HEK293 (cell line): Measurements from ENCODE around the gene CLASP1.

ENCODE experiments used
- EGR2 ChIP-seq: fragments of 450-650 bp; formaldehyde crosslinking; IDR thresholded peaks from 2 replicates; pipeline ENCODE4 v1.5.1; 2016; ENCODE audit warnings: low read depth, missing biosample characterization, missing genetic modification characterization
- FEZF1 ChIP-seq: fragments of 450-650 bp; formaldehyde crosslinking; IDR thresholded peaks from 2 replicates; pipeline ENCODE4 v1.5.1; 2016; ENCODE audit warnings: missing biosample characterization, missing genetic modification characterization
- HOXD13 ChIP-seq: sonication (generic); formaldehyde crosslinking; IDR thresholded peaks from 2 replicates; pipeline ENCODE4 v1.8.0; 2022; ENCODE audit warnings: missing genetic modification reagents, borderline replicate concordance
- MYNN ChIP-seq: fragments of 450-650 bp; formaldehyde crosslinking; IDR thresholded peaks from 2 replicates; pipeline ENCODE4 v1.5.1; 2016; ENCODE audit warnings: missing biosample characterization, missing genetic modification characterization, borderline replicate concordance
- PRDM10 ChIP-seq: fragments of 450-650 bp; formaldehyde crosslinking; IDR thresholded peaks from 2 replicates; pipeline ENCODE4 v1.5.1; 2016; ENCODE audit warnings: missing biosample characterization, missing genetic modification characterization
- ZFHX2 ChIP-seq: fragments of 450-650 bp; formaldehyde crosslinking; conservative IDR thresholded peaks from 2 replicates; pipeline ENCODE4 v1.5.1; 2016; ENCODE audit warnings: missing biosample characterization, missing genetic modification characterization
- ZFP41 ChIP-seq: fragments of 450-650 bp; formaldehyde crosslinking; IDR thresholded peaks from 2 replicates; pipeline ENCODE4 v1.5.1; 2016; ENCODE audit warnings: missing biosample characterization, missing genetic modification characterization, borderline replicate concordance
- ZIC2 ChIP-seq: fragments of 450-650 bp; formaldehyde crosslinking; IDR thresholded peaks from 2 replicates; pipeline ENCODE4 v1.5.1; 2016; ENCODE audit warnings: missing biosample characterization, missing genetic modification characterization
- ZNF121 ChIP-seq: fragments of 450-650 bp; formaldehyde crosslinking; IDR thresholded peaks from 2 replicates; pipeline ENCODE4 v1.5.1; 2016; ENCODE audit warnings: missing biosample characterization, missing genetic modification characterization
- ZNF223 ChIP-seq: fragments of 450-650 bp; formaldehyde crosslinking; IDR thresholded peaks from 2 replicates; pipeline ENCODE4 v1.5.1; 2016; ENCODE audit warnings: missing biosample characterization, missing genetic modification characterization
- ZNF248 ChIP-seq: fragments of 450-650 bp; formaldehyde crosslinking; IDR thresholded peaks from 2 replicates; pipeline ENCODE4 v1.5.1; 2017; ENCODE audit warnings: missing biosample characterization, missing genetic modification characterization
- ZNF341 ChIP-seq: fragments of 450-650 bp; formaldehyde crosslinking; IDR thresholded peaks from 2 replicates; pipeline ENCODE4; 2016; ENCODE audit warnings: low read depth, missing biosample characterization, missing genetic modification characterization
- ZNF404 ChIP-seq: fragments of 450-650 bp; formaldehyde crosslinking; IDR thresholded peaks from 2 replicates; pipeline ENCODE4 v1.5.1; 2017; ENCODE audit warnings: missing biosample characterization, missing genetic modification characterization
- ZNF423 ChIP-seq: fragments of 450-650 bp; formaldehyde crosslinking; IDR thresholded peaks from 2 replicates; pipeline ENCODE4 v1.5.1; 2016; ENCODE audit warnings: missing biosample characterization, missing genetic modification characterization
- ZNF521 ChIP-seq: fragments of 450-650 bp; formaldehyde crosslinking; IDR thresholded peaks from 2 replicates; pipeline ENCODE4 v1.5.1; 2017; ENCODE audit warnings: missing biosample characterization, mild to moderate bottlenecking, missing genetic modification characterization
- ZNF544 ChIP-seq: fragments of 450-650 bp; formaldehyde crosslinking; IDR thresholded peaks from 2 replicates; pipeline ENCODE4 v1.5.0; 2017; ENCODE audit warnings: missing biosample characterization, missing genetic modification characterization
- ZNF670 ChIP-seq: fragments of 450-650 bp; formaldehyde crosslinking; IDR thresholded peaks from 2 replicates; pipeline ENCODE4 v1.5.1; 2016; ENCODE audit warnings: missing biosample characterization, missing genetic modification characterization, low read depth
- ZNF76 ChIP-seq: fragments of 450-650 bp; formaldehyde crosslinking; IDR thresholded peaks from 2 replicates; pipeline ENCODE4; 2016; ENCODE audit warnings: low read depth, missing biosample characterization, missing genetic modification characterization, borderline replicate concordance
- ZNF791 ChIP-seq: fragments of 450-650 bp; formaldehyde crosslinking; IDR thresholded peaks from 2 replicates; pipeline ENCODE4 v1.5.1; 2016; ENCODE audit warnings: missing biosample characterization, missing genetic modification characterization
- ZNF792 ChIP-seq: fragments of 450-650 bp; formaldehyde crosslinking; IDR thresholded peaks from 2 replicates; pipeline ENCODE4 v1.5.1; 2016; ENCODE audit warnings: missing biosample characterization, missing genetic modification characterization
- ZSCAN18 ChIP-seq: fragments of 450-650 bp; formaldehyde crosslinking; IDR thresholded peaks from 2 replicates; pipeline ENCODE4 v1.5.1; 2016; ENCODE audit warnings: missing biosample characterization, missing genetic modification characterization
- TF ChIP-seq, protein P1 (sequence below): fragments of 450-650 bp; formaldehyde crosslinking; IDR thresholded peaks from 2 replicates; pipeline ENCODE4 v1.5.1; 2016; ENCODE audit warnings: missing biosample characterization, missing genetic modification characterization
- TF ChIP-seq, protein P2 (sequence below): fragments of 450-650 bp; formaldehyde crosslinking; conservative IDR thresholded peaks from 2 replicates; pipeline ENCODE4 v1.5.1; 2016; ENCODE audit warnings: low read depth, missing biosample characterization, missing genetic modification characterization
- TF ChIP-seq, protein P3 (sequence below): fragments of 450-650 bp; formaldehyde crosslinking; IDR thresholded peaks from 2 replicates; pipeline ENCODE4 v1.5.1; 2016; ENCODE audit warnings: missing biosample characterization, missing genetic modification characterization
- TF ChIP-seq, protein P4 (sequence below): fragments of 450-650 bp; formaldehyde crosslinking; IDR thresholded peaks from 2 replicates; pipeline ENCODE4 v1.5.1; 2016; ENCODE audit warnings: missing biosample characterization, missing genetic modification characterization, borderline replicate concordance
- TF ChIP-seq, protein P5 (sequence below): fragments of 450-650 bp; formaldehyde crosslinking; IDR thresholded peaks from 2 replicates; pipeline ENCODE4 v1.5.1; 2016; ENCODE audit warnings: missing biosample characterization, missing genetic modification characterization

CLASP1 gene

DNA sequence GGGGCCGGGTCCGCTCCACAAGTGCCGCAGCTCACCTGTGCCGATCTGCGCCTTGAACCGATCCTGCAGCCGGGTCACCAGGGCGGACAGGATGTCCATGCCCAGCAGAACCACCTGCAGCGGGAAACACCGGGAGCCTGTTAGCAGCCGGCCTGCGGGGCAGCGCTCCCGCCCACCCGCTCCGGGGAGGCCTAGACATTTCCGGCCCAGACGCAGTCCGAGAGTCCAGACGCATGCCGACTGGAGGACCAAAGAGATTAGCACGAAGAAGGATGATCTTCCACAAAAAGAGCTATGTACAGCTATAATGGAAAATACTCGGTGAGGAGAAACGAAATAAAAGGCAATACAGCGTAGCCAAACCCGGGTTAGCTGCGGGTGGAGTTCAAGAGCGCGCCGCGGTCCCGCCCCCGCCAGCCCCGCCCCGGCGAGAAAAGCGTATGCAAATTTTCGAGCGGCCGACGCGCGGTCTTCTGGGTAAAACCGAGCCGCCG lies 119.0 kb downstream of the CLASP1 start (continued):
- TF ChIP-seq, protein P1, sequence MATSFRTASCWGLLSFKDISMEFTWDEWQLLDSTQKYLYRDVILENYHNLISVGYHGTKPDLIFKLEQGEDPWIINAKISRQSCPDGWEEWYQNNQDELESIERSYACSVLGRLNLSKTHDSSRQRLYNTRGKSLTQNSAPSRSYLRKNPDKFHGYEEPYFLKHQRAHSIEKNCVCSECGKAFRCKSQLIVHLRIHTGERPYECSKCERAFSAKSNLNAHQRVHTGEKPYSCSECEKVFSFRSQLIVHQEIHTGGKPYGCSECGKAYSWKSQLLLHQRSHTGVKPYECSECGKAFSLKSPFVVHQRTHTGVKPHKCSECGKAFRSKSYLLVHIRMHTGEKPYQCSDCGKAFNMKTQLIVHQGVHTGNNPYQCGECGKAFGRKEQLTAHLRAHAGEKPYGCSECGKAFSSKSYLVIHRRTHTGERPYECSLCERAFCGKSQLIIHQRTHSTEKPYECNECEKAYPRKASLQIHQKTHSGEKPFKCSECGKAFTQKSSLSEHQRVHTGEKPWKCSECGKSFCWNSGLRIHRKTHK: no peak
- TF ChIP-seq ZNF544 (tag by site-specific recombination): no peak
- TF ChIP-seq, protein P2, sequence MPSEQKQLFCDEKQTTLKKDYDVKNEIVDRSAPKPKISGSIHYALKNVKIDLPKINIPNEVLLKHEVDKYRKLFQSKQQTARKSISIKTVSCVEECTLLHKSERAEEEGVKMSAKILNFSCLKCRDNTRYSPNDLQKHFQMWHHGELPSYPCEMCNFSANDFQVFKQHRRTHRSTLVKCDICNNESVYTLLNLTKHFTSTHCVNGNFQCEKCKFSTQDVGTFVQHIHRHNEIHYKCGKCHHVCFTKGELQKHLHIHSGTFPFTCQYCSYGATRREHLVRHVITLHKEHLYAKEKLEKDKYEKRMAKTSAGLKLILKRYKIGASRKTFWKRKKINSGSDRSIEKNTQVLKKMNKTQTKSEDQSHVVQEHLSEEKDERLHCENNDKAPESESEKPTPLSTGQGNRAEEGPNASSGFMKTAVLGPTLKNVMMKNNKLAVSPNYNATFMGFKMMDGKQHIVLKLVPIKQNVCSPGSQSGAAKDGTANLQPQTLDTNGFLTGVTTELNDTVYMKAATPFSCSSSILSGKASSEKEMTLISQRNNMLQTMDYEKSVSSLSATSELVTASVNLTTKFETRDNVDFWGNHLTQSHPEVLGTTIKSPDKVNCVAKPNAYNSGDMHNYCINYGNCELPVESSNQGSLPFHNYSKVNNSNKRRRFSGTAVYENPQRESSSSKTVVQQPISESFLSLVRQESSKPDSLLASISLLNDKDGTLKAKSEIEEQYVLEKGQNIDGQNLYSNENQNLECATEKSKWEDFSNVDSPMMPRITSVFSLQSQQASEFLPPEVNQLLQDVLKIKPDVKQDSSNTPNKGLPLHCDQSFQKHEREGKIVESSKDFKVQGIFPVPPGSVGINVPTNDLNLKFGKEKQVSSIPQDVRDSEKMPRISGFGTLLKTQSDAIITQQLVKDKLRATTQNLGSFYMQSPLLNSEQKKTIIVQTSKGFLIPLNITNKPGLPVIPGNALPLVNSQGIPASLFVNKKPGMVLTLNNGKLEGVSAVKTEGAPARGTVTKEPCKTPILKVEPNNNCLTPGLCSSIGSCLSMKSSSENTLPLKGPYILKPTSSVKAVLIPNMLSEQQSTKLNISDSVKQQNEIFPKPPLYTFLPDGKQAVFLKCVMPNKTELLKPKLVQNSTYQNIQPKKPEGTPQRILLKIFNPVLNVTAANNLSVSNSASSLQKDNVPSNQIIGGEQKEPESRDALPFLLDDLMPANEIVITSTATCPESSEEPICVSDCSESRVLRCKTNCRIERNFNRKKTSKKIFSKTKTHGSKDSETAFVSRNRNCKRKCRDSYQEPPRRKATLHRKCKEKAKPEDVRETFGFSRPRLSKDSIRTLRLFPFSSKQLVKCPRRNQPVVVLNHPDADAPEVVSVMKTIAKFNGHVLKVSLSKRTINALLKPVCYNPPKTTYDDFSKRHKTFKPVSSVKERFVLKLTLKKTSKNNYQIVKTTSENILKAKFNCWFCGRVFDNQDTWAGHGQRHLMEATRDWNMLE (tag by site-specific recombination): no peak
- TF ChIP-seq ZNF121 (tag by site-specific recombination): no peak
- TF ChIP-seq ZNF76 (tag by site-specific recombination): no peak
- TF ChIP-seq PRDM10: peak; percentile 6; the same call in 1 of the 2 replicates
- TF ChIP-seq, protein P3, sequence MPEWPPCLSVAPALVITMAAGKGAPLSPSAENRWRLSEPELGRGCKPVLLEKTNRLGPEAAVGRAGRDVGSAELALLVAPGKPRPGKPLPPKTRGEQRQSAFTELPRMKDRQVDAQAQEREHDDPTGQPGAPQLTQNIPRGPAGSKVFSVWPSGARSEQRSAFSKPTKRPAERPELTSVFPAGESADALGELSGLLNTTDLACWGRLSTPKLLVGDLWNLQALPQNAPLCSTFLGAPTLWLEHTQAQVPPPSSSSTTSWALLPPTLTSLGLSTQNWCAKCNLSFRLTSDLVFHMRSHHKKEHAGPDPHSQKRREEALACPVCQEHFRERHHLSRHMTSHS (tag by site-specific recombination): no peak
- peak; percentile 47; the same call in 1 of the 2 replicates for TF ChIP-seq ZNF341 (tag by site-specific recombination)
- no peak for TF ChIP-seq ZNF521 (tag by site-specific recombination)
- TF ChIP-seq ZNF791: no peak
- TF ChIP-seq MYNN: no peak; the same call in 1 of the 2 replicates
- no peak for TF ChIP-seq ZNF423 (tag by site-specific recombination)
- peak; percentile 77 for TF ChIP-seq ZFHX2 (tag by site-specific recombination)
- peak; percentile 79 for TF ChIP-seq ZIC2
- TF ChIP-seq, protein P4, sequence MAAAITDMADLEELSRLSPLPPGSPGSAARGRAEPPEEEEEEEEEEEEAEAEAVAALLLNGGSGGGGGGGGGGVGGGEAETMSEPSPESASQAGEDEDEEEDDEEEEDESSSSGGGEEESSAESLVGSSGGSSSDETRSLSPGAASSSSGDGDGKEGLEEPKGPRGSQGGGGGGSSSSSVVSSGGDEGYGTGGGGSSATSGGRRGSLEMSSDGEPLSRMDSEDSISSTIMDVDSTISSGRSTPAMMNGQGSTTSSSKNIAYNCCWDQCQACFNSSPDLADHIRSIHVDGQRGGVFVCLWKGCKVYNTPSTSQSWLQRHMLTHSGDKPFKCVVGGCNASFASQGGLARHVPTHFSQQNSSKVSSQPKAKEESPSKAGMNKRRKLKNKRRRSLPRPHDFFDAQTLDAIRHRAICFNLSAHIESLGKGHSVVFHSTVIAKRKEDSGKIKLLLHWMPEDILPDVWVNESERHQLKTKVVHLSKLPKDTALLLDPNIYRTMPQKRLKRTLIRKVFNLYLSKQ (tag by site-specific recombination): no peak
- no peak for TF ChIP-seq ZNF670
- TF ChIP-seq FEZF1 (tag by site-specific recombination): no peak
- no peak for TF ChIP-seq ZNF248 (tag by site-specific recombination)
- no peak for TF ChIP-seq HOXD13
- TF ChIP-seq ZNF792 (tag by site-specific recombination): no peak
- TF ChIP-seq EGR2 (tag by site-specific recombination): peak; percentile 58
- TF ChIP-seq ZSCAN18: no peak
- no peak for TF ChIP-seq ZFP41 (tag by site-specific recombination)
- TF ChIP-seq, protein P5, sequence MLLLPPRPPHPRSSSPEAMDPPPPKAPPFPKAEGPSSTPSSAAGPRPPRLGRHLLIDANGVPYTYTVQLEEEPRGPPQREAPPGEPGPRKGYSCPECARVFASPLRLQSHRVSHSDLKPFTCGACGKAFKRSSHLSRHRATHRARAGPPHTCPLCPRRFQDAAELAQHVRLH (tag by site-specific recombination): no peak
- TF ChIP-seq ZNF223 (tag by site-specific recombination): no peak
- TF ChIP-seq ZNF404 (tag by site-specific recombination): no peak
